NCI-H2029 treated with DMSO at 0.1 percent for 48 hours (cell line): Measurements from ENCODE around the gene HOXB8.

Experiments used
- DNase-seq: peaks from one replicate; lab custom pipeline; 2025; lab: John Stamatoyannopoulos, UW

Gene HOXB8

GRCh38 chr17:48567646-48568354 lies 47.3 kb downstream of the HOXB8 start:
- no peak for DNase-seq

- DNase-seq: no peak
These were observed 47.9 kb downstream of the HOXB8 start for GRCh38 chr17:48567209-48567608.

- DNase-seq: no peak
These were observed 48.4 kb downstream of the HOXB8 start for GRCh38 chr17:48566717-48567116.

GRCh38 chr17:48565925-48566710 lies 49.0 kb downstream of the HOXB8 start:
- no peak for DNase-seq

- no peak for DNase-seq
These were observed 50.0 kb downstream of the HOXB8 start for GRCh38 chr17:48565022-48565554.

DNA sequence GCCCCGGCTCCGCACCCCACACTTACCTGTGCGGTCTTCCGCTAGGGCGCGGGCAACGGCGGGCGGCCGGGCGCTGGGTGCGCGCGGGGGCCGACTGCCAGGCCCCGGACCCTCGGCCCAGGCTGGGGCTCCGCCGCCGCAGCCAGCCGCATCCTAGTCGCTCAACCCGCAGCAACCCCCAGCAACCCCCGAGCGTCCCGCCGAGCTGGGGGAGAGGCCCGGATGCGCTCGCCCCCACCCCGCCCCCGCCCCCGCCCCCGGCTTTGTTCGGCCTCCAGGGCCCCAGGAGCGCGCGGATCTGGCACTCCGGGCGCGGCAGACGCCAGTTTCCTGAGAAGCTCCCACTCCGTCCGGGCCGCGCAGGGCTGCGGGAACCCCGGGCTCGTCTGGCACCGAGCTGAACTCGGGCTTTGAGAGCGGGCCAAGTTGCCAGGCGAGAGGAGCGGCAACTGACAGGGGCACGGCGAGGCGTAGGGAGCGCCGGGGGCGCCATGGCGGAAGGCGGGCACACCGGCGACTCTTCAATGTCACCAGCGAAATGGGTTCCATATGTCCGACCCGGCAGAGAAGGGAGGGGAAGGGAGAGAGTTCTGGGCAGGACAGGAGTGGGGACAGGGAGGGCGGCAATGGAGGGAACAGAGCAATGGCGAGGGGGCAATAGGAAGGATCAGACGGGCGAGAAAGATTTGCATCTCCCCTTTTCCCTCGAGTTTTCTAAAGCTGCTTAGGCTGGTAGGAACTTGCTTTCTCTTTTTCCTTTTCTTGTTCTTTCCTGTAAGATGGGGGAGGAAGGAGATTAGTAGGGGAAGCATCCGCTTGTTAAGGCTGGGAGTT lies 50.7 kb downstream of the HOXB8 start:
- no peak for DNase-seq

DNA sequence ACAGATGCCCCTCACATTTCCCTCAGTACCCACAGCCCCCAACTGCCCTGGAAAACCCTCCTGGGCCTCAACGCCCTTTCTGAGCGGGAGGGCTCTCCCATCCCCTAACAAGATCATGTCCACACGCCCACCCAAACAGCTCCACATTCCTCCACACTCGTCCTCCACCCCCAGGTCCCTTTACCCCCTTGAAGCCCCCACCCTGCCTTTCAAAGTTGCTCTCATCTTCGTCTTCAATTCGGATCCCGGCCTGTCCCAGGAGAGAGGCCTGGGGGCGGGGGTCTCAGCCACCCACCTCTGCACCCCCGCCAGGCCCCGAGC lies 51.3 kb downstream of the HOXB8 start:
- DNase-seq: no peak

- no peak for DNase-seq
These were observed 51.7 kb downstream of the HOXB8 start for GRCh38 chr17:48563385-48563838.

DNA sequence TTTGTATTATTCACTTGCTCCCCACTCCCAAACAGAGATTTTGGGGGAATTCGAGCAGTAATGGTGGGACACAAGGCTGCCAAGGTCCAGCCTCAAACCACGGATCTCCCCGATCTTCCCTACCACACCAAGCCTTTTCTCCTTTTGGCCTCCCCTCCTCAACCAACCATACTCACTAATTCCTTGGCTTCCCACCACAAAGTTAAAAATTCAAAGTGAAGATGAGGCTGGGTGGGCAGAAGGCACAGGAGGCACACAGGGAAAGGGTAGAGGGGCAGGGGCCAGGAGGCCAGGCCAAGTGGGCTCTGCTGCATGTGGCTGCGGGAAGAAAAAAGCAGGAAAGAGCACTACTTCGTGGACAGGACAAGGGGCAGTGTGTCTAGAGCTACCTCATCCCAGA lies 52.2 kb downstream of the HOXB8 start:
- DNase-seq: no peak
